Activated CD8-positive, alpha-beta memory T cell treated with anti-CD3 and anti-CD28 coated beads, Interleukin-2, amount 50 U/mL, for 1 hour (primary cell): ENCODE data around the gene EGR1.

ENCODE experiments used
- DNase-seq: peaks from one replicate; pipeline ENCODE4 v3.0.0-alpha.2; 2020; ENCODE audit errors: extremely low read depth

The EGR1 gene

DNA sequence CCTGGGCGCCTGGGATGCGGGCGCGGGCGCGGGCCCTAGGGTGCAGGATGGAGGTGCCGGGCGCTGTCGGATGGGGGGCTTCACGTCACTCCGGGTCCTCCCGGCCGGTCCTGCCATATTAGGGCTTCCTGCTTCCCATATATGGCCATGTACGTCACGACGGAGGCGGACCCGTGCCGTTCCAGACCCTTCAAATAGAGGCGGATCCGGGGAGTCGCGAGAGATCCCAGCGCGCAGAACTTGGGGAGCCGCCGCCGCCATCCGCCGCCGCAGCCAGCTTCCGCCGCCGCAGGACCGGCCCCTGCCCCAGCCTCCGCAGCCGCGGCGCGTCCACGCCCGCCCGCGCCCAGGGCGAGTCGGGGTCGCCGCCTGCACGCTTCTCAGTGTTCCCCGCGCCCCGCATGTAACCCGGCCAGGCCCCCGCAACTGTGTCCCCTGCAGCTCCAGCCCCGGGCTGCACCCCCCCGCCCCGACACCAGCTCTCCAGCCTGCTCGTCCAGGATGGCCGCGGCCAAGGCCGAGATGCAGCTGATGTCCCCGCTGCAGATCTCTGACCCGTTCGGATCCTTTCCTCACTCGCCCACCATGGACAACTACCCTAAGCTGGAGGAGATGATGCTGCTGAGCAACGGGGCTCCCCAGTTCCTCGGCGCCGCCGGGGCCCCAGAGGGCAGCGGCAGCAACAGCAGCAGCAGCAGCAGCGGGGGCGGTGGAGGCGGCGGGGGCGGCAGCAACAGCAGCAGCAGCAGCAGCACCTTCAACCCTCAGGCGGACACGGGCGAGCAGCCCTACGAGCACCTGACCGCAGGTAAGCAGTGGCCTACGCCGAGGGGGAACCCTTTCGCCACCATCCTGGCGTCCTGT lies at the start of gene EGR1:
EGR1 (plus strand) TSS at position 219 of the 864 bp plus-strand sequence; CDS start at position 502, 283 bp downstream.
- peak; percentile 96 for DNase-seq

DNA sequence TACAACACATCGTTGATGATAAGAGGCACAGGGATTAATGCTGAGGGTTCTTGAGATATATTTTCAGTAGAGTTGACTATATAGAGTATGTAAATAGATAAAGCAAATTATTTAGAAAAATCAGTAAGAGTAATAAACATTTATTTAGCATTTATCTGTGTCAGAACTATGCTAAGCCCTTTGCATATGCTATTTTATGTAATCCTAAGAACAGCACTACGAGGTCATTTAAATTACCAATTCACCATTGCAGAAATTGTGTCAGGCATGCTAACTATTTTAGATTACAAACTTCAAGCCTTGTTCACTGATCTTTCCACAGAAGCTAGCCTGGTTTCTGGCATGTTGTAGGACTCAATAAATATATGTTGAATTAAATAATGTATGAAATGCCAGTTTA lies 46.8 kb upstream of the EGR1 start:
- no peak for DNase-seq

DNA sequence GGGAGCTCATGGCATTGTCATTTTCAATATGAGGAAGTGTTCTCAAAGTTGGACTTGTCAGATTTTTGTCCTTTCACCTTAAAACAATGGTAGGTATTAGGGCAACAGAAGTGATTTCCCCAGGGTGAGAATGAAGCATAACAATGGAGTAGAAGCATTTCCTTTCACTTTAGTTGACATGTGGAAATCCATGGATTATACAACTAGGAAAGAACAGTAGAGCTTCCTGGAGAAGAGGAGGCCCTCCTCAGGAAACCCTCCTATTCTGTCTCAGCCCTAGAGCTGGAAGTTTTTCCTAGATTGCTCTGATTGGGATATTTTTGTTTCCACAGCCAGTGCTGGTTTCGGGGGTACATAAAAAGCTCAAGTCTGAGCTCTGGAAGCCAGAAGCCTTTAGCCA lies 40.2 kb upstream of the EGR1 start:
- DNase-seq: no peak

DNA sequence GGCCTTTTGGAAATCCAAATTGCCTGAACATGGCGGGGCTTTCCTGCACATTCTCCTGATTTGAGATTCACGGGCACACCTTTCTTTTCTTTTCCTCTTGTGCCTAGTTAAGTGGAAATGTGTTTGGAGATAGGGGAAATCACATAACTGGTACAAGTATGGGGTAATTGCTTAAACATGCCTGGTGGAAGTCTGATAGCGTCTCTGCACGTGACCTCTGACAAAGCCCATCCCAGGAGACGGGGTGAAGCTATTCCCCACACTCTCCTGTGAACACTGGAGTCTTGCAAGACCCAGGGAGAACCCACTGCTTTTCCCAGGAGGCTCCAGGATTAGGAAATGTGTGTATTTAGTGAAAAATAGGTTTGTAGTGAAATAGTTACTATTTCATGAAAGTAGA lies 29.3 kb upstream of the EGR1 start:
- no peak for DNase-seq

DNA sequence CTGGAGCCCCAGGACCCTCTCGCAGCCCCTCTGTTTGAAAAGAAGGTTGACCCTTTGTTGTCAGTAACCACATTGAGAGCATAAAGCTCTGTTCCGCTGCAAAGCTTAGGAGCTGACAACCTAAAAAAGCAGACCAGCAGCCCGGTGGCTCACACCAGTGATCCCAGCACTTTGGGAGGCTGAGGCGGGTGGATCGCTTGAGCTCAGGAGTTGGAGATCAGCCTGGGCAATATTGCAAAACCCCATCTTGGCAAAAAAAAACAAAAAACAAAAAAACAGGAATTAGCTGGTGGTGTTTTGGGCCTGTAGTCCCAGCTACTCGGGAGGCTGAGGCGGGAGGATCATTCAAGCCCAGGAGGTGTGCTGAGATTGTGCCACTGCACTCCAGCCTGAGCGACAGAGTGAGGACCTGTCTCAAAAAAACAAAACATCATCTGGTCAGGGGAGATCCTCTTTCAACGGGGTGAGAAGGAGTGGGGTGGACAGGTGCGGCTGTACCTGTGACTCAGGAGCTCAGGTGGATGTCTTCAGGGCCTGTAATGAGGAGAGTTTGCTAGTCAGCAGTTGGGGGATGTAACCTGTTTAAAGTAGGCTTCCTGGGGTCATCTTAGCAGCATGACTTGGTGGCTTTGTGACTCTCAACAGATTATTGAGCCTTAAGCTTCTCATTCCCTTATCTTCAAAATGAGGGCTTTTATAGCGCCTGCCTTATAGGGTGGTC lies 27.1 kb upstream of the EGR1 start:
- DNase-seq: no peak

DNA sequence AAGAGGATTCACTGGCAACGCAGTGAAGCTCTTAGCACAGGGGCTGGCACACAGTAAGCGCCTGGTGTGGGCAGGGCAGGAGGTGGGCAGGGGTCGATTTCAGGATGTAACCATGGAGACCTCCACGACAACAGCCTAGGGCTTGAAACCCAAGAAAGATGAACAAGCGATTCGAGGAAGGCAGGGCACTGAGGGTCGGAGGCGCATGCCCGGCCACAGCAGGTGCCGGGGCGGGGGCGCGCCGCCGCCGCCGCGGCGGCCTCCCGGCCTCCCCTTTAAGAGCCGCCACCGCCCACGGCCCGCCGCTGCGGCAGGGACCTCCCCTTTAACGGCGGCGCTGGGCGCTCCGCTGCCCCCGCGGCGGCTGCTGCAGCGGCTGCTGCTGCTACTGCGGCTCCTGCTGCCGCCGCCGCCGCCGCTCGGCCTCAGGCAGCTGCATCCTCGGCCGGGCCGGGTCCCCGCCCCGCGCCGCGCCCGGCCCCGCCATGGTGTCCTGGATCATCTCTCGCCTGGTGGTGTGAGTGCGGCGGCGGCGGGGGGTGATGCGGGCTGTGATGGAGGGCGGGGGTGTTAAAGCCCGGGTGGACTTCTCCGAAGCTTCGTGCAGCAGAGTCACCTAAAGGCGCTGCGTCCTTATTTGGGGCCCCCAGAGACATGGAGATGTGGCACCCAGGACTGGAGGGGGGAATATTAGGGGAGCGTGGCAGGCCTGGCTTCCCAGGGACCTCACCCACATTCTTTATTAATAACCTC lies 26.4 kb upstream of the EGR1 start, which contains the start of gene REEP2:
REEP2 (plus strand) TSS at position 334 of the 753 bp plus-strand sequence; CDS start at position 486, 152 bp downstream.
- DNase-seq: no peak

DNA sequence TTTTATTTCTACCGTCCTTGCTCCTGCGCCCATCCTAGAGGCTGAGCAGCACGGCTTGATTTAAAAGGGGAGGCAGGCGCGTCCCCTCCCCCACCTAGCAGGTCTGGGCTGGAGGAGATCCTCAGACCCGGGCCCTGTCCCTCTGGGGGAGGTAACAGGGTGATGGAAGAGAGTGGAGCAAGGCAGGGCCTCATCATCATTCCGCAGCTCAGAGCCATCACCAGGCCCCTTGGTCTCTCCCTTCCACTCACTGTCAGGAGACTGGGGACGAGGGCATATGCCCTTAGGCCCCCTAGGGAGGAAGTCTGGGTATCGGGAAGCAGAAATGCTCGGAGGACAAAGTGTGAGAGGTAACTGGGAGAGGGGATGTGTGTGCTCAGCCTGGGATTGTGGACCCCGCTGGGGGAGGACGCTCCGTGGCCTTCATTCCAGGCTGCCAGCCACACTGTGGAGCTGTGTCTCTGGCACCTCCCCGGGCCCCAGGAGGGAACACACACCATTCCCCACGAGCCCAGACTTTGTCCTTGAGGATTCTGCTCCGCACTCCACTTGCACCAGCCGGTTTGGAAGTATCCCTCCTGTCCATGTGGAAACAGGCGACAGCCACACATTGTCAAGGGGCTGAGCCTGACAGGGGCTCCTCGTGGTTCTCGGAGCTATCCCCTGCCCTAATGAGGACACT lies 25.7 kb upstream of the EGR1 start:
- DNase-seq: no peak

DNA sequence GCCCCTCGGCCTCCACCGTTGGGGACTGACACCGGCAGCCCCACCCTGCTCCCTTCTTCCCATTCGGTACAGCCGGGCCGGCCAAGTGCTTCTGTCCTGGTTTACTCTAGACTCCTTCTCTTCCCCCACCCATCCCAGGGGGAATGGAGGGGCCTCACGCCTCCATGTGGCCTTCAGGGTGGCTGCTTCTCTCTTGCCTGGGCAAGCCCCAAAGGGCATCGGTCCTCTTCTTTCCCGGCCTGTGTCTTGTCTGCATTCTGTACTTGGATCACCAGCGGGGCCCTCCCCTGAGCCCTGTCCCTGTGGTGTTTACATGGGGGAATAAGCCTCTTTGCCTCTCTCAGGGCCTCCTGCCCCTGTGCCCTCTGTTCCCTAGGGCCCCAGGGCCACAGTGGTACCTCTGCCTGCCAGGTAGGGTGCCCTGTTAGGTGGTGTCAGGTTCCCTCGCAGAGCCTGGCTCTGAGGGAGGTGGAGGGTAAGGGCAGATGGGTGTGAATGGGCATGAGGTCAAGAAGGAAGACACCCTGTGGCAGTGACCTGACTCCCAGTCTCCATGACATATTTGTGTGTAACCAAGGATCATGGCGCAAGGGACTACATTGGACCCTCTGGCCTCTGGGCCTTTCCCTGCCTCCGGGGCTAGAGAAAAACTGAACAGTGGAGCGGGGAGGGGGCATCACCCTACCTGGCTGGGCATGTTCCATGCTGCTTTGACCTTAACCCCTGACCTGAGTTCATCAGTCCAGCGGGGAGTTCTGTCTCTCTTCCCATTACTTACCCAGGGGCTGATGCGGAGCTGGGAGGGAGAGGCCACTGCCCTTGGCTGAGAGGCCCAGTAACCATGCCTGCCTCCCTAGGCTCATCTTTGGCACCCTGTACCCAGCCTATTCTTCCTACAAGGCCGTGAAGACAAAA lies 24.9 kb upstream of the EGR1 start:
- no peak for DNase-seq

DNA sequence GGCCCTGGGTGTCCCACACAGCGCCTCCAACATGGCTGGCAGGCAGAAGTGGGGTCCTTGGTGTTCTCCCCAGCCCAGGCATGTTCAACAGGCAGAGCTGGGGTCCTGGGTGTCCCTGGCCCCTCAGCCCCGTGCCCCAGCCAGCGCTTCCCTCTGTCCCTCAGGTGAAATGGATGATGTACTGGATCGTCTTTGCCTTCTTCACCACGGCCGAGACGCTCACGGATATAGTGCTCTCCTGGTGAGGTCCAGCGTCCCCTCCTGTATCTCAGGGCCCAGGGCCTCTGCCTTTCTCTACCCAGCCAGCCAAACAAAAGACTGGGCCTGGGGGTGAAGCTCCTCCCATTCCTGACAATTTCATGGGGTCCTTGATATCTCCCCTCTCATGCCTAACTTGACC lies 24.1 kb upstream of the EGR1 start:
- no peak for DNase-seq

DNA sequence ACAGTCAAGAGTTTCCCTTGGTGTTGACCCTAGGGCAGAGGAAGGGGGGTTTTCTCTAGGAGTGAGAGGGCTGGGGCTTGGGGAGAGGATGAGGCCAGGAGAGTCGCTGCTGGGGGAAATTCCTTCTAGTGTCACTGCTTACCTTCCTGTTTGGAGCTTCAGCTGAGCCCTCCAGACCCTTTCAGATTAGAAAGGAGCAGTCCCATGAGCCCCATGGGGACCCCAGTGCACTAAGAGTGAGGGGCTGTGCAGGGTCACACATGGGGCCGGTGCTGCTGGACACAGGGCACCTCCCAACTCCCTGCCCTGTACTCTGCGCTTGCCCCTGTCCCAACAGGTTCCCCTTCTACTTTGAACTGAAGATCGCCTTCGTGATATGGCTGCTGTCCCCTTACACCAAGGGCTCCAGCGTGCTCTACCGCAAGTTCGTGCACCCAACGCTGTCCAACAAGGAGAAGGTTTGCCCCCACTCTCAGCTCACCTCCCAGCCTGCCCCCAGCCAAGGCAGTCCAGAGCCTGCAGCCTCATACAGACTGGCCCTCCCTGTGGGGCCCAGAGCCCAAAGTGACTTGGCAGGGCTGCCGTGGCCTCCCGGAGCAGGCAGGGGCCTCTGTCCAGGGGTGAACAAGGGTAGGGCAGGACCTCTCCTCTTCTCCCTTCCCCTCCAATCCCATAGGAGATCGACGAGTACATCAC lies 21.1 kb upstream of the EGR1 start:
- DNase-seq: no peak

DNA sequence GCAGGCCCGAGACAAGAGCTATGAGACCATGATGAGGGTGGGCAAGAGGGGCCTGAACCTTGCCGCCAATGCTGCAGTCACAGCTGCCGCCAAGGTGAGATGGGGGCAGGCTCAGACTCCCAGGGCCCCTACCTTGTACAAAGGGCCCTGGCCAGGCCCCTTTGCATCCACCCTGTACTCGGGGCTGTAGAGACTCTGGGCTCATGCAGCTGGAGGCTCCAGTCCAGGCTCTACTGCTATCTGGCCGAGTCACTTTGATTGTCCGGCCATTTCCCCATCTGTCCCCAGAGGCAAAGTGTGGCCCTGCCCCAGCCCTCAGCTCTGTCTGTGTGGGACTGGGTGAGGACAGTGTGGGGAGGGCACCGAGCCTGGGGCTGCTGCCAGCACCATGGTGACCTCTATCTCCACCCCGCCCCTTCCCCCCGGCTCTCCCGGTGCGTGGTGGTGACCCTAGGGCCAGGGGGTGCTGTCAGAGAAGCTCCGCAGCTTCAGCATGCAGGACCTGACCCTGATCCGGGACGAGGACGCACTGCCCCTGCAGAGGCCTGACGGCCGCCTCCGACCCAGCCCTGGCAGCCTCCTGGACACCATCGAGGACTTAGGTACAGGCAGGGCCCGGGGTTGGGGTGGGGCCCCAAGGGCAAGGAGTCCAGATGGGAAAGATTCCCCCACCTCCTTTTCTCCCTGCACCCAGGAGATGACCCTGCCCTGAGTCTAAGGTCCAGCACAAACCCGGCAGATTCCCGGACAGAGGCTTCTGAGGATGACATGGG lies 20.3 kb upstream of the EGR1 start:
- DNase-seq: no peak

DNA sequence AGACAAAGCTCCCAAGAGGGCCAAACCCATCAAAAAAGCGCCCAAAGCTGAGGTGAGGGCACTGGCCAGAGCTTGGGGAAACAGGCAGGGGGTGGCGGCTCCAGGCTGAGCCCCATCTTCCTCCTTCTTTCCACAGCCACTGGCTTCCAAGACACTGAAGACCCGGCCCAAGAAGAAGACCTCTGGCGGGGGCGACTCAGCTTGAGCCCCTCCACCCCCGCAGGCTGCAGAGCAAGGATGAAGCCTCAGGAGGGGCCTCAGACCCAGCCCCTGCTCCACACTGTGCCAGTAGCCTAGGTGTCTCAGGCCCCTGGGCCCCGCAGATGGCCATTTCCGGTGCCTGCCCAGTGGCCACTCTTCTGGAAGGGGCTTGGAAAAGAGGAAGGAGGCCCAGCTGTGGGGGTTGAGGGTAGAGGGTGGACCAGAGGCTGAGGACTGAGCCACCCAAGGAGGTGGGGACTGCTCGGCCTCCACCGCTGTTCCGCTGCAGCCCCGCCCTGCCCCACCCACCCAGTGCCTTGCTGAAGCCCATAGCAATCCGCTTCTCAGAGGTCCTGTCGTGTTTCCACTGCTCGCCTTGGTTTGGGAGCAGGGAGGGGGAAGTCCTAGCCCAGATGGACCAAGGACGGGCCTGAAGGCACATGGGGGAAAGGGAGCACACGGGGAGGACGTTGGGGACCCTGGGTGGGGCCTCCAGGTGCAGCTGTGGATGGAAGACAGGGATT lies 19.6 kb upstream of the EGR1 start:
- DNase-seq: no peak

DNA sequence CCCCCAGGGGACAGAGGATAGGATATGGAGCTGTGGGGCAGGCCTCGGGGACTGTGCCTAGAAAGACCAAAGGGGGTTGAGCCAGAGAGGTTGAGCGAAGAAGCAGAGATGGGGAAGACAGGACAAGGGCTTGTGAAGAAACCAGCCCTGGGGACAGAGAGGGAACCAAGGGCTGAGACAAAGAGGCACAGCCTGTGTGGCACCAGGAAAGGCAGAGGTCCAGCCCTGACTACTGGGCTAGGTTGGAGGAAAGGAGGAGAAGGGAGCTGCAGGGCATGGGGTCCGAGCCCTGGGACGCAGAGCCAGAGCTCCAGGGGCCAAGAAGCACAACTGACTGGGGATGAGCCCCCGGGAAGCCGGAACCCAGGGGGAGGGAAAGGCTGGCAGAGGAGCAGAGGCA lies 17.2 kb upstream of the EGR1 start:
- no peak for DNase-seq

DNA sequence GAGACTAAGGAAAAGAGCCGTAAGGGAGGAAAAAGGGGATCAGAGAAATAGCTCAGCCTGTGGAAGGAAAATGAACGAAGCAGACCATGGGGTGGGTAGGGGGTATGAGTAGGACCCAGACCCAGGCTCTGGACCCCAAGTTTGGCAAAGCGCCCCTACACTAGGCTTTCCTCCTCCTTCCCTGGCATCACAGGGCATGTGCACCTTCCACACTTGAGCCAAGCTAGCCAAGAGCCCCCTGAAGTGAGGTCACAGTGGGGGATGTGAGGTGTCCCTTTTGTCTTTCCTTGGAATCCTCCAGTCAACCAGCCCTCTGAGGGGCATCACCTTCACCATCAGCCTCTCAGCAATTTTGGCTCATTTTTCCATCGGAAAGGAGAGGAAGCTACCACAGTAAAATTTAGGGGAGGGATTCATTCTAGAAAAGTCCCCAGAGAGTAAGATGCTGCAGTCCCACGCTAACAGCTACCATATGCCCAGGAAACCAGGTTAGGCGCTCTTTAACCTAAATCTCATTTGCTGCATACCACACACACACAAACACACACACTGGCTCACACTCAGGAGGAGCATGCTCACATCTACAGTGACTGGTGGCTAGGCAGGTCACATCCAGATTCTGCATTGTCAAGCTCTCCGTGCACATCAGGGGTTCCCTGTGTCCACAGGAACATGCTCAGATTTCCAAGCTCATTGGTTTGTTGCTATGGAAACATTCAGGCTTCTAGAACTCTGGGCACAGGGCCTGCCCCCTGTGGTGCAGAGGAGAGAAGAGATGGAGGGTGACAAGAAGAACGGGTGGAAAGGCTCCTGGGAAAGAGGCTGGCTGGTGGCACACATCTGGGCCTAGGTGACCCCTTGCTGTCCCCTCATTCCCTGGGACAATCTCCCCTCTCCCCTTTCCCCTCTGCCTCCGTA lies 16.5 kb upstream of the EGR1 start:
- DNase-seq: no peak

DNA sequence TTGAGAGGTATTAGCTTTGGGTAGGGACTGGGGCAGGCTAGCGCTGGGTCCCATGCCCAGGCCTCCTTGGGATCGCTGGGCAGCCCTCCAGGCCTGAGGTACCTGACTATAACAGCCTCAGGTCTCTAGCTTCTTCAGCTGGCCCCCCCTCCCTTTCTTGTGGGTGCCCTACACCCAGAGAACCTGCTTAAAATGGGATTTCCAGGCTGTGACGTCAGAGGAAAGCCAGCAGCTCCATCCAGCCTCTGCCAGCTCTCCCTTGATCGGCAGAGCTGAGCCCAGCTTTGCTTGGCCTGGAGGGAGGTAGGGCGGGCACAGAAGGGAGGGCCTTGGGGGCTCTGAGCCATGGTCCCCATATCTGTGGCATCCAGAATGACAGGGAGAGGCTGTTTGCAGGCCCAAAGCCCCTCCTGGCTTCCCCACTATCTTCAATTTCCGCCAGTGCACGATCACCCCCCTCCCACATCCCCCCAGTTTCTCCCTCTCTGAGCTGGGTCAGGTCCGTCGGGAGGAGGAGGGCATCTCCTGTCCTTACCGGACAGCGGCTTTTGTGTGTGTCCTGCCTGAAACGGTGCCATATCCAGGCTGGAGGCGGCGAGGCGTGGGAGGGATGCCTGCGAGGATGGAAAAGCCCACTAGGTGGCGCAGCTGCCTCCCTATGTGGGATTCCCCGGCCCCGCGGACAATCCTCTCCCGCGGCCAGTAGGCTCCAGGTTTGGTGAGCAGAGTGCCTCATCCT lies 15.6 kb upstream of the EGR1 start:
- DNase-seq: no peak

DNA sequence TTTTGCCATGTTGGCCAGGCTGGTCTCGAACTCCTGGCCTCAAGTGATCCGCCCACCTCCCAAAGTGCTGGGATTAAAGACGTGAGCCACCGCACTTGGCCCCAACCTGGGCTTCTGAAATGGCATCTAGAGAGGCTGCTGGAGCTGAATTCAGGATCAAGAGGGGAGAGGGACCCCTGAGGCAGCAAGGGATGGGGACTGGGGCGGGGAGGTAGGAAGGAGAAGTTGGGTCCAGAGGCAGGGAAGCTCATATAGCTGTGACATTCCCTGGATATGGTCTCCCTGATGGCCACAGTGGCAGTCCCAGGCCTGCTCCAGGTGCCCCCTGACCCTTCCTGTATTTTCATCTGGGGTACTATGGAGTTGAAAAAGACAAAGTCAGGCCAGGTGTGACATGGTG lies 14.3 kb upstream of the EGR1 start:
- DNase-seq: no peak

DNA sequence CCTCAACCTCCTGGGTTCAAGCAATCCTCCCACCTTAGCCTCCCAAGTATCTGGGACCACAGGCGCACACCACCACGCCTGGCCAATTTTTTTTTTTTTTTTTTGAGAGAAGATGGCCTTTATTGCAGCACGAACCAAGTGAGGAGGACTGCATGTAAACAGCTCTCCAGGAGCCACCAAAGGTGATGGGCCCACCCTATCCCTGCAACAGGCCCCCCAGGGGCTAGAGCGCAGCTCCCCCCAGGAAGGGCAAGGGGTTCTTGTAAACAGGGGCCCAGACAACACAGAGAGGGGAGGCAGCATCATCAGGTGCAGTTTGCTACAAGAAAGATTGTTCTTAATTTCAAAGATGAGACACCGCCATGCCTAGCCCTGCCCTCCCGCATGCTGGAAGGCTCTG lies 12.6 kb upstream of the EGR1 start:
- no peak for DNase-seq
